ENCODE results near the gene ARMC5. TPM values are rescaled to one million over a fixed set of nuclear protein-coding genes. Genes with fewer than 3 reads are reported as not detected.

The ARMC5 gene
- total and polyA plus RNA-seq, 9 of the 15 experiments (the other 6 are each of a cell fraction or from before 2014, with no cell fraction given) = 0.11 to 13.5 (median 2.1) TPM

GRCh38 chr16:31459687-31460581 is 633 bp downstream of the ARMC5 start (continued):
- TF ChIP-seq TBL1XR1 (IDR thresholded peaks at IDR 0.05; ENCODE audit: low read length in 2 of 2) (no peak), FOXK2 (conservative IDR thresholded peaks at IDR 0.05 in 1 of 2, IDR thresholded peaks at IDR 0.05 in 1 of 2; ENCODE audit: low read depth in 2 of 2) (peak in 1 of 2 experiments; percentile 28; a peak in 1 of 4 replicates), PRMT5 (CRISPR knock-in tag; IDR thresholded peaks at IDR 0.05) (no peak), GABPB2 (CRISPR knock-in tag; conservative IDR thresholded peaks at IDR 0.05) (no peak), ZSCAN29 (IDR thresholded peaks at IDR 0.05) (no peak), KDM5B (IDR thresholded peaks at IDR 0.05; ENCODE audit: insufficient replicate concordance, low read depth, low read length) (peak; percentile 62), DDX20 (tag; IDR thresholded peaks at IDR 0.05; ENCODE audit: low read depth) (no peak), POLR2B (IDR thresholded peaks at IDR 0.05; ENCODE audit: low read depth, partially characterized antibody) (peak; percentile 15), RNF2 (IDR thresholded peaks at IDR 0.05) (peak; percentile 12; the same call in 1 of the 2 replicates), RB1 (IDR thresholded peaks at IDR 0.05; ENCODE audit: low read depth) (no peak), NR3C1 (CRISPR knock-in tag; IDR thresholded peaks at IDR 0.05) (no peak), EP300 (IDR thresholded peaks at IDR 0.05; ENCODE audit: low read length) (0 out of 2 replicates have a peak, but pooled peaks have one; percentile 3), POLR2AphosphoS2 (IDR thresholded peaks at IDR 0.05; ENCODE audit: low read length) (0 out of 2 replicates have a peak, but pooled peaks have one; percentile 16), ZFP1 (CRISPR knock-in tag; IDR thresholded peaks at IDR 0.05) (no peak), TSC22D4 (tag; IDR thresholded peaks at IDR 0.05) (no peak), DPF2 (IDR thresholded peaks at IDR 0.05) (0 out of 2 replicates have a peak, but pooled peaks have one; percentile 30), ZNF507 (tag; conservative IDR thresholded peaks at IDR 0.05) (no peak), TRIM24 (IDR thresholded peaks at IDR 0.05) (no peak), EWSR1 (IDR thresholded peaks at IDR 0.05; ENCODE audit: borderline replicate concordance, low read depth, partially characterized antibody) (no peak), MLX (CRISPR knock-in tag; conservative IDR thresholded peaks at IDR 0.05) (no peak), ETV6 (IDR thresholded peaks at IDR 0.05; ENCODE audit: borderline replicate concordance in 1 of 2, low read depth in 2 of 2, low read length in 1 of 2) (no peak), ETV6 (CRISPR knock-in tag; IDR thresholded peaks at IDR 0.05; ENCODE audit: borderline replicate concordance) (no peak), STAT5A (IDR thresholded peaks at IDR 0.05; ENCODE audit: borderline replicate concordance, low read length) (peak; percentile 62; the same call in 1 of the 2 replicates), GMEB1 (CRISPR knock-in tag; IDR thresholded peaks at IDR 0.05) (0 out of 2 replicates have a peak, but pooled peaks have one; percentile 6), MECOM (CRISPR knock-in tag; IDR thresholded peaks at IDR 0.05) (no peak), ZFP91 (CRISPR knock-in tag; IDR thresholded peaks at IDR 0.05) (no peak), POLR2H (tag; IDR thresholded peaks at IDR 0.05; ENCODE audit: low read depth) (peak; percentile 76)
